Heart left ventricle (tissue), 16 donors: ENCODE data around the gene MMAB. TPM values are rescaled to one million over a fixed set of nuclear protein-coding genes. Genes with fewer than 3 reads are reported as not detected.

ENCODE experiments used
- ATAC-seq, 4 donors: fragments of 200-7000 bp; cut with Tn5 transposase; one replicate each; pipeline ENCODE4 v1.9.1; 2020 to 2022; ENCODE audit warnings: moderate library complexity in 4 of 4, mild to moderate bottlenecking in 3 of 4, moderate number of reproducible peaks in 1 of 4
- DNase-seq, 5 donors: peaks; one replicate each; pipeline ENCODE4 v3.0.0-alpha.2; 2020
- H3K27ac ChIP-seq, 12 donors: fragments of 200-600 bp; sonication (generic) in 4 of 12; one replicate each; pipeline versions ENCODE4 v1.5.0 to v1.8.0; 2016 to 2022; ENCODE audit warnings: mild to moderate bottlenecking in 2 of 12
- H3K27me3 ChIP-seq, 9 donors: fragments of 200-600 bp; sonication (generic) in 2 of 9; one replicate each; pipeline versions ENCODE4 v1.5.1 to v1.8.0; 2016 to 2022; ENCODE audit warnings: mild to moderate bottlenecking in 3 of 9
- H3K36me3 ChIP-seq, 9 donors: fragments of 200-600 bp; sonication (generic) in 2 of 9; one replicate each; pipeline versions ENCODE4 v1.5.0 to v1.8.0; 2018 to 2022; ENCODE audit warnings: mild to moderate bottlenecking in 2 of 9
- H3K4me1 ChIP-seq, 12 donors: fragments of 200-600 bp; sonication (generic) in 4 of 12; one replicate each; pipeline versions ENCODE4 v1.5.0 to v1.8.0; 2016 to 2022; ENCODE audit warnings: mild to moderate bottlenecking in 3 of 12
- H3K4me3 ChIP-seq, 12 donors: fragments of 200-600 bp; sonication (generic) in 4 of 12; one replicate each; pipeline versions ENCODE4 v1.5.0 to v1.8.0; 2017 to 2022; ENCODE audit warnings: mild to moderate bottlenecking in 9 of 12, moderate library complexity in 4 of 12
- H3K9me3 ChIP-seq, 12 donors: fragments of 200-600 bp; sonication (generic) in 4 of 12; one replicate each; pipeline versions ENCODE4 v1.5.0 to v1.8.0; 2016 to 2022; ENCODE audit warnings: mild to moderate bottlenecking in 1 of 12
- CTCF ChIP-seq, 12 donors: fragments of 200-600 bp; sonication (generic) in 4 of 12; IDR thresholded peaks; one replicate each; pipeline versions ENCODE4 v1.5.0 to v1.8.0; 2018 to 2022; ENCODE audit warnings: antibody characterized with exemption in 12 of 12, mild to moderate bottlenecking in 5 of 12
- POLR2A ChIP-seq, 2 donors: fragments of 450-650 bp; IDR thresholded peaks; one replicate each; pipeline ENCODE4 v1.6.1; 2017; ENCODE audit warnings: antibody characterized with exemption in 2 of 2, mild to moderate bottlenecking in 2 of 2, moderate library complexity in 2 of 2
- WGBS, 4 donors: extraction: QIAGEN DNeasy Blood & Tissue Kit in 2 of 4; methylation state at CpG; one replicate each; pipeline versions ENCODE4 v1.1.5 to v1.1.7; 2013 to 2018; 5-methylcytosine and 5-hydroxymethylcytosine counted together
- intact Hi-C, 10 donors: fragments of 100-400 bp; cut with DNase I; formaldehyde crosslinking; loops; one replicate each; pipeline versions ENCODE4 v1.11.1 to v1.14.2; 2022
- polyA plus RNA-seq, 2 donors: library from polyadenylated mRNA; stranded (reverse); fragments of 200-250 nt; gene quantifications; one replicate each; pipeline ENCODE4 v1.2.3, GENCODE V29; 2013
- total RNA-seq, 9 donors: library from RNA; depleted of rRNA in 2 of 9; stranded (reverse); fragments of >200 nt in 2 of 9; fragmentation: NEBNext Ultra II Directional in 3 of 9; extraction: Animal tissue kit (Norgen Biotek cat#: 25700) in 3 of 9; gene quantifications; one replicate each; pipeline versions ENCODE4 v1.1.0 to v1.2.4, GENCODE V29; 2016 to 2023
- donor health status: ischemic (EF 13 %, LVEDD 7.1; RV severe dilation, severe dysfunction).
- donor health status: healthy with polysubstance abuse.
- donor health status: DM: no; HTN: yes; CAD: no.
- donor health status: DM: no; HTN: no; CAD: no.
- donor health status: ischemic (EF 25% LVEDD 6.9; RV normal size, moderate dysfunction).
- donor health status: ischemic (EF 25% LVEDD 5.7; RV mildly dilated, moderate dysfunction).
- donor health status: healthy.
- donor health status: DM: yes; HTN: yes; CAD: no.
- donor health status: ischemic (EF 35%, LVEDD 5.7; RV mildly dilated, moderate dysfunction).
- donor health status: nonischemic (EF 11% LVEDD 7.7; RV severe dilation, severe dysfunction).
- donor health status: DM: yes; HTN: yes; CAD: no.
- donor health status: PGD.
- donor health status: ischemic (EF 29% LVEDD 5.4; RV normal size, mild dysfunction).
- donor health status: nonischemic (EF 23%, LVEDD 6.1; RV moderate dilation, normal function).

The MMAB gene
- total and polyA plus RNA-seq, 11 donors, result 29.5 to 43.4 (median 34.5) TPM

DNA sequence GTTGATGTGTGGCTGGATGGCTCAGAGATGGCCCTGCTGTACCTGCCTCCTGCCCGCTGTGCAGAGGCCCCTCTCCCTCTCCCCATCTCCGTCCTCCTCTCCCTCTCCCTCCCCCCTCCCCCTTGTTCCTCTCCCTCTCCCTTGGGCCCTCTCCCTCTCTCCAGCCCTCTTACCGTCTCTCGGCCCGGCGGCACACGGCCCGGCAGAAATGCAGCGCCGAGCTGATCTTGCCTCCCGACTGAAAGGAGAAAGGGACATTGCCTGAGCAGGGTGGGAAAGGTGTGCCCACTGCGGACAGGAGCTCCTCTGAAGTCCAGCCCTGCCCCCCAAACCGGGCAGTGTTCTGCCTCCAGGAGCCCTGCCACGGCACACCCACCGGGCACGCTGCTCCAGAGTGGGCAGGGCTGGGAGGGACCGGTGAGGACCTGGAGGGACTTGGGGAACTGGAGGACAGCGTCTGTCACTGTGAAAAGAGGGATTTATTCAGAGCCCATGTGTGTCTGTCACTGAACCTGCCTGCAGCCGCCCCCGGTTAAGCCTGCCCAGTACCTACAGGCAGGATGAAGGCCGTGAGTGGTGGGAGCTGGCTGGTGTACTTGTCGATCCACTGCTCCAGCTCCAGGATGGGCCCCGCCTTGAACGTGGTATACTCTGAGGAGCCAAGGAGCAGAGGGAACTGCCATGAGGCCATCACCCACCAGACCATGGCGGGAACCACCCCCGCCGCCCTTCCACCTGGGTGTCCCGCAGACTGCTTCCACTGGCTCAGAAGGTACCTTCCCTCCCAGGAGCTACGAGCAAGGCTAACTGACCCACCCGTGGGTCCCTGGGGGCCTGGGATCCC, 12.2 kb downstream of the MMAB start:
- no peak for DNase-seq
- peaks cover 0 to 18% (median 8%) of the 10 kb centered on the region in 12 donors for H3K4me1 ChIP-seq
- intact Hi-C loops, result loop anchor here in 1 of 10 donors (5.0 kb wide), 1 partner anchor 44 kb away; no protein-coding TSS in a partner anchor
- WGBS, 4 donors, result 85 to 89% (median 87%) methylated on average over 26 to 30 of the region's 30 CpGs
- H3K36me3 ChIP-seq, result peaks cover 0 to 53% (median 14%) of the 10 kb centered on the region in 9 donors
- no peak for ATAC-seq
- no peaks in the 10 kb centered on the region for H3K27me3 ChIP-seq
- H3K9me3 ChIP-seq, result no peaks in the 10 kb centered on the region
- no peak overlapping the region for H3K27ac ChIP-seq
- no peak overlapping the region for H3K4me3 ChIP-seq
- TF ChIP-seq POLR2A (IDR thresholded peaks at IDR 0.05) (no peak), CTCF (IDR thresholded peaks at IDR 0.05) (no peak)

DNA sequence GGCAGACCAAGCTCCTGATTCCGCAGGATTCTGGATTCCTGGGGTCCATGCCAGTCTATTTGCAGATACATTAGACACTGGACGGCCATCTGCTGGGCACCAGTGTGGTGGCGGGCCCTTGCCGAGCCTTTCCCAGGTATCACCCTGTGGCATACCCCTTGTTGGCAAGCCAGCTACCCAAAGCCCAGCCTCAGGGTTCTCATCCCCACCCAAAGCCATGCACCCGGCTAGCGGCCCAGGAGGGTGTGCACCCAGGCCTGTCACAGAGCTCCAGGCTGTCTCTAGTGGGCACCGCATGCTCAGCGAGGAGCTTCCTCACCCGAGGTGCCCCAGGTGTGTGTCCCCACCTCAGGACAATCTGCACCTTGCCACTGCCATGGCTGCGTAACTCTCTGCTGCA, 13.7 kb downstream of the MMAB start:
- TF ChIP-seq CTCF (IDR thresholded peaks at IDR 0.05), result no peak
- TF ChIP-seq POLR2A (IDR thresholded peaks at IDR 0.05), result no peak
- intact Hi-C loops, result no loop called here
- ATAC-seq (no peak), DNase-seq (no peak)
- H3K9me3 ChIP-seq, result no peaks in the 10 kb centered on the region
- peaks cover 0 to 38% (median 8%) of the 10 kb centered on the region in 9 donors for H3K36me3 ChIP-seq
- 94 to 99% (median 96%) methylated on average over 9 to 10 of the region's 10 CpGs for WGBS, 4 donors
- no peaks in the 10 kb centered on the region for H3K27me3 ChIP-seq
- H3K4me1 ChIP-seq, result peaks cover 0 to 17% (median 8%) of the 10 kb centered on the region in 12 donors
- H3K27ac ChIP-seq, result no peak overlapping the region
- no peak overlapping the region for H3K4me3 ChIP-seq

- peaks cover 0 to 14% (median 8%) of the 10 kb centered on the region in 12 donors for H3K4me1 ChIP-seq
- H3K4me3 ChIP-seq, result no peak overlapping the region
- WGBS, 4 donors, result 91 to 100% (median 96%) methylated on average over 1 to 6 of the region's 6 CpGs
- H3K36me3 ChIP-seq, result peaks cover 0 to 36% (median 6%) of the 10 kb centered on the region in 9 donors
- no peaks in the 10 kb centered on the region for H3K9me3 ChIP-seq
- H3K27me3 ChIP-seq, result no peaks in the 10 kb centered on the region
- DNase-seq (no peak), ATAC-seq (no peak)
- intact Hi-C loops, result no loop called here
- TF ChIP-seq POLR2A (IDR thresholded peaks at IDR 0.05), result no peak
- no peak for TF ChIP-seq CTCF (IDR thresholded peaks at IDR 0.05)
- H3K27ac ChIP-seq, result no peak overlapping the region
Observed at GRCh38 chr12:109559200-109559505, 14.2 kb downstream of the MMAB start.

DNA sequence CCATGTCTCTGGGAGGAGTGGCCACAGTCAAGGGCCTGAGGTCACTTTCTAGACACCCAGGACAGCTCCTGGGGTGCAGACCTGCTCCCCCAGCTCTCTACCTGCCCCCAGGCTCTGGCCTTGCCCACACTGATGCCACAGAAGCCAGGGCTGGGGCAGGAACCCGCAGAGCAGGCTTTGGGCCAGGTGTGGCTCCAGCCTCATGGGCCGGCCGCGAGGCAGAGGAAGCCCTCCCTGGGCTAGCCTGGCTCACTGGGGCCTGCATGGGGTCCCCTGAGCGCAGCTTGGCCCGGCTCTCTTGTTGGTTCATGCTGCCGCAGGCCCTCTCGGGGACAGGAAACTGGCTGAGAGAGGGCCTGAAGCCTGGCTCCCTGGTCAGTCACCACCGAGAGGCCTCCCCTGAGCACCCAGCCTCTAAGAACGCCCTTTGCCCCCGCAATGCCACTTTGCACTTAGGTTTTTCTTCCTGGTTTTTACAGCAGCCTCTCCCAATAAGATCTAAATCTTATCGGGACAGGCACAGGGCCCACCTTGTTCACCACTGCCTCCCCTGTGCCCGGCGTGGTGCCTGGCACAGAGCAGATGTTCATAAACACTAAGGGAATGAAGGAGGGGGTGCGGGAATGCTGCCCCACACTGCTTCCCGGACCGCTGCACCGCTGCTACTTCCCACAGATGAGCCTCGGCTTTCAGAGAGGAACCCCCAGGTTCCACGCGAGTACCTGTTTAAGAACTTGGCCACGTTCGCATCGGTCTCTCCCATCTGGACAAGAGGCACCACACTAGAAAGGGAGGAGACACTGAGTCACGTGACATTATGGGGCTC, 14.7 kb downstream of the MMAB start:
- no peak for ATAC-seq
- TF ChIP-seq POLR2A (IDR thresholded peaks at IDR 0.05), result no peak
- TF ChIP-seq CTCF (IDR thresholded peaks at IDR 0.05), result no peak
- peaks cover 0 to 9% (median 5%) of the 10 kb centered on the region in 12 donors for H3K4me1 ChIP-seq
- intact Hi-C loops, result no loop called here
- H3K4me3 ChIP-seq, result no peak overlapping the region
- no peak for DNase-seq
- peaks cover 0 to 35% (median 6%) of the 10 kb centered on the region in 9 donors for H3K36me3 ChIP-seq
- WGBS, 4 donors, result 91 to 96% (median 95%) methylated on average over 19 to 25 of the region's 25 CpGs
- H3K27me3 ChIP-seq, result no peaks in the 10 kb centered on the region
- H3K27ac ChIP-seq, result no peak overlapping the region
- no peaks in the 10 kb centered on the region for H3K9me3 ChIP-seq
